Gastroesophageal sphincter (tissue), 3 donors: Measurements from ENCODE around the gene NAA38.

Source experiments
- POLR2AphosphoS5 ChIP-seq: sonication (generic); formaldehyde crosslinking; IDR thresholded peaks from one replicate; pipeline ENCODE4 v1.6.1; 2017; ENCODE audit warnings: antibody characterized with exemption
- TF ChIP-seq, protein P1 (sequence below), 4 experiments: fragments of 200-600 bp in 2 of 4; fragments of 450-650 bp in 2 of 4; sonication (generic) in 1 of 4; IDR thresholded peaks; one replicate each; pipeline ENCODE4 v1.5.1; 2017 to 2019; ENCODE audit warnings: antibody characterized with exemption in 4 of 4, mild to moderate bottlenecking in 2 of 4, moderate library complexity in 2 of 4

DNA sequence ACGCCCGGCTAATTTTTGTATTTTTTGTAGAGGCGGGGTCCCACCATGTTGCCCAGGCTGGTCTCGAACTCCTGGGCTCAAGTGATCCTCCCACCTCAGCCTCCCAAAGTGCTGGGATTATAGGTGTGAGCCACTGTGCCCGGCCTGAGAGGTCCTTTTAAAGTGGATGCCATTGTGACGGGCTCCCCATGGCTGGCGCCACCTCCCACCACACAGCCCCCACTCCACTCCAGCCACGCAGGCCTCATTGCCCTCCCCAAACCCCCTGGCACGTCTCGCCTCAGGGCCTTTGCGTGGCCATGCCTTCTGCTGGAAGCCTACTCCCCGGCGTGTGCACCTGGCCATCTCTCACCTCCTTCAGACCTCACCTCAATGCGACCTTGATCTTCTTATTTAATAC lies 35.2 kb downstream of the NAA38 start:
- TF ChIP-seq, protein P1, sequence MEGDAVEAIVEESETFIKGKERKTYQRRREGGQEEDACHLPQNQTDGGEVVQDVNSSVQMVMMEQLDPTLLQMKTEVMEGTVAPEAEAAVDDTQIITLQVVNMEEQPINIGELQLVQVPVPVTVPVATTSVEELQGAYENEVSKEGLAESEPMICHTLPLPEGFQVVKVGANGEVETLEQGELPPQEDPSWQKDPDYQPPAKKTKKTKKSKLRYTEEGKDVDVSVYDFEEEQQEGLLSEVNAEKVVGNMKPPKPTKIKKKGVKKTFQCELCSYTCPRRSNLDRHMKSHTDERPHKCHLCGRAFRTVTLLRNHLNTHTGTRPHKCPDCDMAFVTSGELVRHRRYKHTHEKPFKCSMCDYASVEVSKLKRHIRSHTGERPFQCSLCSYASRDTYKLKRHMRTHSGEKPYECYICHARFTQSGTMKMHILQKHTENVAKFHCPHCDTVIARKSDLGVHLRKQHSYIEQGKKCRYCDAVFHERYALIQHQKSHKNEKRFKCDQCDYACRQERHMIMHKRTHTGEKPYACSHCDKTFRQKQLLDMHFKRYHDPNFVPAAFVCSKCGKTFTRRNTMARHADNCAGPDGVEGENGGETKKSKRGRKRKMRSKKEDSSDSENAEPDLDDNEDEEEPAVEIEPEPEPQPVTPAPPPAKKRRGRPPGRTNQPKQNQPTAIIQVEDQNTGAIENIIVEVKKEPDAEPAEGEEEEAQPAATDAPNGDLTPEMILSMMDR (IDR thresholded peaks at IDR 0.05): no peak
- no peak for TF ChIP-seq POLR2AphosphoS5
